ENCODE data around the gene MAP1LC3B2.

GRCh38 chr12:116520801-116521471 is 38.2 kb upstream of the MAP1LC3B2 start:
- TF ChIP-seq ATF6 (CRISPR knock-in tag; IDR thresholded peaks at IDR 0.05) (no peak), PRDM15 (CRISPR knock-in tag; IDR thresholded peaks at IDR 0.05) (no peak), PREB (CRISPR knock-in tag; IDR thresholded peaks at IDR 0.05; ENCODE audit: borderline replicate concordance) (no peak), MAX (CRISPR knock-in tag; IDR thresholded peaks at IDR 0.05) (no peak), CTCF (IDR thresholded peaks at IDR 0.05) (no peak)

All from WTC11 (cell line).